HEK293T (cell line): ENCODE results near the gene APC2.
"Not testable (repeated sequence)": the region's sequence is repeated elsewhere in the genome, so short reads cannot be mapped to it uniquely, and the experiment has no call there.

Experiments
- CTCF ChIA-PET: fragments of 350-600 bp; formaldehyde crosslinking; extraction: SDS; loops from one replicate; lab custom pipeline; 2021; ENCODE audit warnings: antibody characterized with exemption, inconsistent platforms; lab: Yijun Ruan, JAX
- POLR2A ChIA-PET: fragments of 350-600 bp; formaldehyde crosslinking; extraction: SDS; loops from one replicate; lab custom pipeline; 2020; ENCODE audit warnings: antibody characterized with exemption, inconsistent platforms; lab: Yijun Ruan, JAX
- DNase-seq: peaks from one replicate; pipeline ENCODE4 v3.0.0; 2012; ENCODE audit warnings: mixed read lengths; ENCODE audit errors: extremely low spot score
- ARNT ChIP-seq: fragments of 450-650 bp; IDR thresholded peaks from 2 replicates; pipeline ENCODE4 v1.6.1; 2017; ENCODE audit warnings: mild to moderate bottlenecking
- BHLHE40 ChIP-seq: fragments of 450-650 bp; IDR thresholded peaks from 2 replicates; pipeline ENCODE4 v1.6.1; 2016; ENCODE audit warnings: mild to moderate bottlenecking, moderate library complexity, borderline replicate concordance
- CTBP1 ChIP-seq: fragments of 450-650 bp; IDR thresholded peaks from 2 replicates; pipeline ENCODE4 v1.6.1; 2016; ENCODE audit warnings: borderline replicate concordance
- ELF4 ChIP-seq: fragments of 450-650 bp; IDR thresholded peaks from 2 replicates; pipeline ENCODE4 v1.6.1; 2017; ENCODE audit warnings: antibody characterized with exemption
- FOXA1 ChIP-seq: fragments of 450-650 bp; IDR thresholded peaks from 2 replicates; pipeline ENCODE4 v1.6.1; 2016; ENCODE audit warnings: mild to moderate bottlenecking
- FOXK2 ChIP-seq: fragments of 450-650 bp; IDR thresholded peaks from 2 replicates; pipeline ENCODE4 v1.6.1; 2016; ENCODE audit warnings: mild to moderate bottlenecking
- FOXM1 ChIP-seq: fragments of 450-650 bp; IDR thresholded peaks from 2 replicates; pipeline ENCODE4 v1.6.1; 2017; ENCODE audit warnings: mild to moderate bottlenecking, borderline replicate concordance
- HDGF ChIP-seq: fragments of 450-650 bp; IDR thresholded peaks from 2 replicates; pipeline ENCODE4 v1.6.1; 2017; ENCODE audit warnings: antibody characterized with exemption, borderline replicate concordance
- L3MBTL2 ChIP-seq: fragments of 450-650 bp; conservative IDR thresholded peaks from 2 replicates; pipeline ENCODE4 v1.6.1; 2016; ENCODE audit warnings: mild to moderate bottlenecking
- LEF1 ChIP-seq: fragments of 450-650 bp; IDR thresholded peaks from 2 replicates; pipeline ENCODE4 v1.6.1; 2017; ENCODE audit warnings: mild to moderate bottlenecking, borderline replicate concordance
- NFRKB ChIP-seq: fragments of 450-650 bp; IDR thresholded peaks from 2 replicates; pipeline ENCODE4 v1.6.1; 2016; ENCODE audit warnings: mild to moderate bottlenecking, moderate library complexity
- SP1 ChIP-seq: fragments of 450-650 bp; IDR thresholded peaks from 2 replicates; pipeline ENCODE4 v1.6.1; 2017
- SUZ12 ChIP-seq: fragments of 450-650 bp; IDR thresholded peaks from 2 replicates; pipeline ENCODE4 v1.6.1; 2016; ENCODE audit warnings: mild to moderate bottlenecking
- TARDBP ChIP-seq: fragments of 450-650 bp; IDR thresholded peaks from 2 replicates; pipeline ENCODE4 v1.6.1; 2016
- ZNF384 ChIP-seq: fragments of 450-650 bp; IDR thresholded peaks from 2 replicates; pipeline ENCODE4 v1.6.1; 2016
- TF ChIP-seq, protein P1 (sequence below): fragments of 450-650 bp; IDR thresholded peaks from 2 replicates; pipeline ENCODE4 v1.6.1; 2016

Gene APC2

DNA sequence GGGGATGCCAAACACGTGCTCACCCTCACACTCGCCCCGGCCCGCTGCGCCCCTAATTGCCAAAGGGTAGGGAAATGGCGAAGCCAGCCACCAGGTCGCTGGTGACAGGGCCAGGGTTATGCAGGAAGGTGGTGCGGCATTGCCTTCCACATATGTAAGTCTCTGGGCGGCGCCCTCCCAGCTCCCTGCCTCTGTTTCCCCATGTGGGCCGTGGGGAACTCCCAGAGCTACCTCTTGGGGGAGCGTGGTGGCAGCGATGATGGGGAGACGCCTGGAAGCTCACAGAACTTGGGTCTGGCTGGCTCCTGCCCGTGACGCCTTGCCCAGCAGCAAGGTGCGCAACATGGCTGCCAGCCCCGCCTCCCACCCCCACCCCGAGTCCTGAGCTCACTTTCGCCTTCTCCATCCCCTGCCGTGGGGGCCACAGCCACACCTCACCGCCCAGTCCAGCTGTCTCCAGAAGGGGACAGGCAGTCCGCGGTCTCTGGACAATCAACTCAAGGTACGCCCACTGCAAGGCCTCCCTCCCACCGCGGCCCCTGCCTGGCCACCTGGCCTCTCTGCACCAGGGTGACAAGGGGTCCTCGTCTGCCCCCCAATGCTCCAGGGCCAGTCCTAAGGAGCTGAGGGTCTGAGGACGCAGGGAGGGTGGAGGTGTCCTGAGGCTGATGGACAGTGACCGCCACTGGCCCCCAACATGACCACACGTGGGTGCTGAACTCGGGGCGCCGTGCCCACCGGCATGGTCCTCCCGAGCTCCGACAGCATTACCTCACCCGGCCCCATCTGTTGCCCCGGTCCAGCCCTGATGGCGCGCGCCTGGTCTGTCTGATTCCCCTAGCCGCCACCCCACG lies 22.5 kb downstream of the APC2 start:
- ChIA-PET CTCF (no interaction called here), POLR2A (interaction anchor here (1.0 to 2.6 kb wide), 3 partner anchors 29 to 204 kb away, joined by 3 to 7 read pairs (median 4); partner anchors contain the start of genes CIRBP and FAM174C)
- no peak for DNase-seq
- TF ChIP-seq LEF1 (no peak), L3MBTL2 (no peak), ARNT (no peak), FOXM1 (no peak), FOXK2 (no peak), ELF4 (no peak)

GRCh38 chr19:1473085-1473851 lies 23.3 kb downstream of the APC2 start:
- ChIA-PET CTCF (no interaction called here), POLR2A (interaction anchor here (1.1 to 2.6 kb wide), 3 partner anchors 18 to 204 kb away, joined by 4 to 7 read pairs (median 4); partner anchors contain the start of genes CIRBP and REEP6)
- TF ChIP-seq ELF4 (no peak), ARNT (no peak), SP1 (no peak), FOXM1 (no peak), SUZ12 (no peak), L3MBTL2 (no peak), ZNF384 (no peak), TARDBP (no peak), BHLHE40 (no peak), LEF1 (no peak), CTBP1 (no peak), FOXA1 (no peak), NFRKB (no peak)
- TF ChIP-seq, protein P1, sequence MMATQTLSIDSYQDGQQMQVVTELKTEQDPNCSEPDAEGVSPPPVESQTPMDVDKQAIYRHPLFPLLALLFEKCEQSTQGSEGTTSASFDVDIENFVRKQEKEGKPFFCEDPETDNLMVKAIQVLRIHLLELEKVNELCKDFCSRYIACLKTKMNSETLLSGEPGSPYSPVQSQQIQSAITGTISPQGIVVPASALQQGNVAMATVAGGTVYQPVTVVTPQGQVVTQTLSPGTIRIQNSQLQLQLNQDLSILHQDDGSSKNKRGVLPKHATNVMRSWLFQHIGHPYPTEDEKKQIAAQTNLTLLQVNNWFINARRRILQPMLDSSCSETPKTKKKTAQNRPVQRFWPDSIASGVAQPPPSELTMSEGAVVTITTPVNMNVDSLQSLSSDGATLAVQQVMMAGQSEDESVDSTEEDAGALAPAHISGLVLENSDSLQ, result no peak
- DNase-seq, result no peak

- TF ChIP-seq FOXM1, result no peak
- ChIA-PET POLR2A (interaction anchor here (1.1 to 2.6 kb wide), 3 partner anchors 17 to 205 kb away, joined by 4 to 7 read pairs (median 4); partner anchors contain the start of genes CIRBP and REEP6), CTCF (no interaction called here)
- DNase-seq, result no peak
Measured at GRCh38 chr19:1474011-1474764, 24.3 kb downstream of the APC2 start.

DNA sequence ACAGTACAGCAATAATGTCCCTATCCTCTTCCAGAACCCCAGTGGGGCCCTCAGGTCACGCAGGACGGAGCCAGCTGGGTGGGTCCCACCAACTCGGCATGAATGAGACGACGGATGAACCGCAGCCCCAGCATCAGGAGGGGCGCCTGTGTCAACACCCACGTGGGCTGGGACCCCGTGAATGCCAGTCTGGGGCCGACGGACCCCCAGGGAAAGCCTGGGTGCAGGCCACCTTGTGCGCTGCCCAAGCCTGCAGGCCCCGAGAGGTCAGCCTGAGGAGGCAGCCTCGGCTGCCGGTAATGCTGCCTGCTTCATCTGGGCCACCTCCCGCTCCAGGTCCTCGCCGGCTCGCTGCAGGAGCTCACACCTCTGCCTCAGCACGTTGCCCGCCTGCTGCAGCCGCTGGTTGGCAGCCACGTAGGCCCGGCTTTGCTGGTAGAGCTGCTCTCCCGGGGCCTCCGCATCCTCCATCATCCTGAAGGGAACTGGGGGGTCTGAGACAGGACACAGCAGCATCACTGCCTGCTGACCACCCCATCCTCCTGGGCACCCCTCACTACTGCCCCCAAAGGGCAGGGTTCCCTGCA lies 24.9 kb downstream of the APC2 start:
- no peak for TF ChIP-seq TARDBP
- TF ChIP-seq NFRKB, result no peak
- no peak for TF ChIP-seq ARNT
- no peak for TF ChIP-seq FOXA1
- no peak for TF ChIP-seq SUZ12
- no peak for TF ChIP-seq FOXM1
- no peak for TF ChIP-seq FOXK2
- TF ChIP-seq BHLHE40, result no peak
- TF ChIP-seq SP1, result no peak
- no peak for TF ChIP-seq HDGF
- TF ChIP-seq LEF1, result no peak
- no peak for TF ChIP-seq L3MBTL2
- POLR2A ChIA-PET, result interaction anchor here (1.1 kb wide), 1 partner anchor 14 kb away, joined by 3 read pairs; no protein-coding TSS in a partner anchor
- no peak for DNase-seq
- CTCF ChIA-PET, result no interaction called here

- TF ChIP-seq FOXK2, result no peak
- TF ChIP-seq ARNT, result no peak
- ChIA-PET CTCF (interaction anchor here (0.6 kb wide), 1 partner anchor 770 kb away, joined by 3 read pairs; no protein-coding TSS in a partner anchor), POLR2A (interaction anchor here (1.1 kb wide), 1 partner anchor 13 kb away, joined by 3 read pairs; no protein-coding TSS in a partner anchor)
- no peak for DNase-seq
Measured at GRCh38 chr19:1475751-1476437, 26.0 kb downstream of the APC2 start.

GRCh38 chr19:1477056-1477455 lies 27.1 kb downstream of the APC2 start:
- CTCF ChIA-PET, DNase-seq, POLR2A ChIA-PET: not testable (repeated sequence)
